LoVo (cell line): ENCODE data around the gene CUL9.

Source experiments
- DNase-seq: peaks from one replicate; pipeline ENCODE4 v3.0.0-alpha.2; 2016; ENCODE audit warnings: low spot score

Gene CUL9

GRCh38 chr6:43200541-43200940 is 18.5 kb downstream of the CUL9 start:
- no peak for DNase-seq

- DNase-seq, result no peak
Measured at GRCh38 chr6:43202451-43202850, 20.5 kb downstream of the CUL9 start.

GRCh38 chr6:43203029-43203717 is 21.2 kb downstream of the CUL9 start:
- no peak for DNase-seq

- no peak for DNase-seq
Measured at GRCh38 chr6:43203718-43204095, 21.7 kb downstream of the CUL9 start.

DNA sequence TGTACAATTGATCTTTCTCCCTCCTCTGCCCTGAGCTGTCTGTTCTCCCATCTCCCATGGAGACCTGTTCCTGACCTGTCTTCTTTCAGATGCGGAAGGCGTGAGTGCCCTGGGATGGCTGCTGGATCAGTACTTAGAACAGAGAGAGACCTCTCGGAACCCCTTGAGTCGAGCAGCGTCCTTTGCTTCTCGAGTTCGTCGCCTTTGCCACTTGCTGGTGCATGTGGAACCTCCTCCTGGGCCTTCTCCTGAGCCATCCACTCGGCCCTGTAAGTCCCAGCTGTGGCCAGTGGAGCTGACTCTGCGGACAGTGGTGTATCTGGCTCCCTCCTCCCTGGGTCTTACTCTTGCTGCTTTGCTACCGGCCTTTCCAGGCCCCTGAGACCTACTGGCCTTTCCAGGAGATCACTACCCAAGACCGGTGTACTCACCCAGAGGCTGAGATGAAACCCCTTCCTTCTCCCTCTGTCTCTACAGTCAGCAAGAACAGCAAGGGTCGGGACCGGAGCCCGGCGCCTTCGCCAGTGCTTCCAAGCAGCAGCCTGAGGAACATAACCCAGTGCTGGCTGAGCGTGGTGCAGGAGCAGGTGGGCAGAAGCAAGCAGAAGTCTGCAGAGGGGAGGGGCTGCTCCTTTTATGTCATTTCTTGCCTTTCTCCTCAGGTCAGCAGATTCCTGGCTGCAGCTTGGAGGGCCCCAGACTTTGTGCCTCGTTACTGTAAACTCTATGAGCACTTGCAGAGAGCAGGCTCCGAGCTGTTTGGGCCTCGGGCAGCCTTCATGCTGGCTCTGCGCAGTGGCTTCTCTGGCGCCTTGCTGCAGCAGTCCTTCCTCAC is 22.5 kb downstream of the CUL9 start:
- no peak for DNase-seq

DNA sequence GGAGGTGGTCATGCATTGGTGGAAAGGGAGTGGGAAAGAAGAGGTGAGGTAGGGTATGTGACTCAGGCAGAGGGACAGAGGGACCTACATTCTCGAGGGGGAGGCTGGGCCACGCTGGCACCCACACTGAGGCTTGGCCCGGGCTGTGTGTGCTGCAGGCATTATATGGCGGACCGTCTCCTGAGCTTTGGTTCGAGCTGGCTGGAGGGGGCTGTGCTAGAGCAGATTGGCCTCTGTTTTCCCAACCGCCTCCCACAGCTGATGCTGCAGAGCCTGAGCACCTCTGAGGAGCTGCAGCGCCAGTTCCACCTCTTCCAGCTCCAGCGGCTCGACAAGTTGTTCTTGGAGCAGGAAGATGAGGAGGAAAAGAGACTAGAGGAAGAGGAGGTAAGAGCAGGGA is 23.9 kb downstream of the CUL9 start:
- DNase-seq, result no peak

DNA sequence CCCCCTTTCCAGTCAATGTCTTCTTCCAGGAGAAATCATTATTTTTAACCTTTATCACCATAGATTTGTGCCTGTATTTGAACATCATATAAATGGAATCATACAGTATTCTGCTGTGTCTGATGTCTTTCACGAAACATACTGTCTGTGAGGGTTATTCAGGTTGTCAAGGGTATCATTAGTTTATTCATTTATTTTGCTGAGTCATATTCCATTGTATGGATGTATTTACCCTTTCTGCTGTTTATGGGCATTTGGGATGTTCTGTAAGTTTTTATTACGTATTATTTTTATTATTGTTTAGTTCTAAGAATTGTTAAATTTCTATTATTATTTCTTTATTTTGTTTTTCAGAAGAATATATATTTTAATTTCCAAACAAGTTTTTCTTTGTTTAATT is 25.3 kb downstream of the CUL9 start:
- no peak for DNase-seq

DNA sequence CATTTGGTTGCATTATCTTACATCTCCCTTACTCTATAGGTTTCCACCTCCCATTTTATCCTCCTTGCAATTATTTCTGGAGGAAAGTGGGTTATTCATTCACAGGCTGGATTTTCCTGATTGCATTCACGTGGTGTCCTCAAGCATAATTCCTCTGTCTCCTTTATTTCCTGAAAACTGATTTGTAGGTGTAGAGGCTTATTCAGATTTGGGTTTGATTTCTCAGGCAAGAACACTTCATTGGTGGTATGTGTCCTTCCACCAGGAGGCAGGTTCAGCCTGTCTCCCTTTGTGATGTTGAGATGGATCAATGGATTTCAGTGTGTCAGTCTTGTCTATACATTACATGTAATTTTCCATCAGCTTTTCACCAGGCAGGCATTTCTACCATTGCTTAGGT is 30.0 kb downstream of the CUL9 start:
- DNase-seq, result no peak

DNA sequence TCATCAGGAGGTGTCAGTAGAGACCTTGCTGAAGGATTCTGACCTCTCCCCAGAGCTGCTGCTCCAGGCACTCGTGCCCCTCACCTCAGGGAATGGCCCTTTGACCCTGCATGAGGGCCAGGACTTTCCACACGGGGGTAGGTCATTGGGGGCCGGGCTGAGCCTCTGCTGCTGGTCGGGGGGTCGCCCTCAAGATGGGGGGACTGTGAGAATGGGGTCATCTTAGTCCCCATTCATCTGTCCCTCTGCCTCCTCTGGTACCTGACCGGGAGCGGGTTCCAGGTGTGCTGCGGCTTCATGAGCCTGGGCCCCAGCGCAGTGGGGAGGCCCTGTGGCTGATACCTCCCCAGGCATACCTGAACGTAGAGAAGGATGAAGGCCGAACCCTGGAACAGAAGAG is 31.4 kb downstream of the CUL9 start:
- DNase-seq, result no peak

DNA sequence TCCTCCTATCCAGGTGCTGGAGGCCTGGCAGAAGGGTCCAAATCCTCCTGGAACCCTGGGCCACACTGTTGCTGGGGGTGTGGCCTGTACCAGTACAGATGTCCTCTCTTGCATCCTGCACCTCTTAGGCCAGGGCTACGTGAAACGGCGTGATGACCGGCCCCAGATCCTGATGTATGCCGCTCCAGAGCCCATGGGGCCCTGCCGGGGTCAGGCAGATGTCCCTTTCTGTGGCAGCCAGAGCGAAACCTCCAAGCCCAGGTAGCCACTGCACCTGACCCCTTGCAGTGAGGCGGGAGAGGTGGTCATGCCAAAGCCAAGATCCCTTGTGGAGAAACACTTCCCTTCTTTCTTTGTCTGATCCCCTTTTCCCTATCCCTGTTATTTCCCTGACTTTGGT is 33.1 kb downstream of the CUL9 start:
- no peak for DNase-seq

DNA sequence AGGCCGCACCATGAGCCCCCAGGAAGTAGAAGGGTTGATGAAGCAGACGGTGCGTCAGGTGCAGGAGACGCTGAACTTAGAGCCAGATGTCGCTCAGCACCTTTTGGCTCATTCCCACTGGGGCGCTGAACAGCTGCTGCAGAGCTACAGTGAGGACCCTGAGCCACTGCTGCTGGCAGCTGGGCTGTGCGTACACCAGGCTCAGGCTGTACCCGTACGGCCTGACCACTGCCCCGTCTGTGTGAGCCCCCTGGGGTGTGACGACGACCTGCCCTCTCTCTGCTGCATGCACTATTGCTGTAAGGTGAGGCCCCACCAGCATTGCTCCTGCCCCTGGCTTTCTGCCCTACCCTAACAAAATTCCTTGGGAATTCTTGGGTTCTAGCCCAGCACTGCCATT is 34.2 kb downstream of the CUL9 start:
- no peak for DNase-seq

DNA sequence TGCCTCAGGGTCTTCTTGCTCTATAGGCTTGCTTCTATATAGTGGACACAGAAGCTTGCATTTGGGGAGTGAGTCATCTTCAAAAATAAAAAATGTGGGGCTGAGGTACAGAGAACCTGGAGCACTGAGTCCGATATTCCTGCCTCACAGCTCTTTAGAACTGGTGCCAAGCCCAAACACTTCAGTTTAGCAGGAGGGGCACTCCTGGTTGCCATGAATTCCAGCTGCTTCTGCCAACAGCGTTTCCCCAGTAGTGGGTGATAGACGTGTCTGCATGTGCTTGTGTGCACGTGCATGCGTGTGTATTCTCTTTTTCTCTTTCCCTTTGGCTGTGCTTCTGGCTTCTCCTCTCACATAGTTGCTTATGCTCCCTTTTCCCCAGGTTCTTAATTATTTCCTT is 35.4 kb downstream of the CUL9 start:
- DNase-seq, result no peak

DNA sequence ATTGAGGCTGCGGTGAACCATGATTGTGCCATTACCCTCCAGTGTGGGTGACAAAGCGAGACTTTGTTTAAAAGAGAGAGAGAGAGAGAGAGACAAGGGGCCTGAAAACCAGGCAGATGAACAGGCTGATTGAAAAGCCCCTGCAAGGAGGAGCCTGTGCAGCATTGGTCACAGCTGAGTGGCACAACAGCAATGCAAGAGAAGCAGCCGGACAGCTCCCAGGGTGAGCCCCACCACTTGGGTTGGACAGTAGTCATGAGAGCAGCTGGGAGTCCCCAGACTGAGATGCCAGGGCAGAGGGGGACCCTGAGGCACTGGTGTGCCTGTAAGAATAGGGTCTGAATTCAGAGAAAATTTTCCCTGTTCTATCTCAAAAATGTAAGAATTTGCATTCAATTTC is 37.1 kb downstream of the CUL9 start:
- no peak for DNase-seq

DNA sequence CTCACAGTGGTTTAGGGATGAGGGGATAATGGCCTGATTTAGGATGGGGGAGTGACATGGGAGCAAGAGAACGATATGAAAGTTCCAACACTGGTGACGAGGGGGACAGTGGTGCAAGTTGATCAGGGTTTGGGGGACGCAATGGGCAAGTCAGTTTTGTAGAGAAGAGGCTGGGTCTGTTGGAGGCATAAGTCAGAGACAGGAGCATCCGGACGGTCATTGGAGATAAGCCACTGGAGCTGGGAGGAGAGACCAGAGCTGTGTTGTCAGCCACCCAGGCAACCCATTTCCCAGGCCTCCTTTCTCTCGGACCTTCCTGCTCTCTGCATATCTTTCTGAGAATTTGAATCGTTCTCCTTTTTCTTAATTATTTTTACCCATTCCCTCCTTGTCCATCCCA is 37.8 kb downstream of the CUL9 start:
- no peak for DNase-seq

DNA sequence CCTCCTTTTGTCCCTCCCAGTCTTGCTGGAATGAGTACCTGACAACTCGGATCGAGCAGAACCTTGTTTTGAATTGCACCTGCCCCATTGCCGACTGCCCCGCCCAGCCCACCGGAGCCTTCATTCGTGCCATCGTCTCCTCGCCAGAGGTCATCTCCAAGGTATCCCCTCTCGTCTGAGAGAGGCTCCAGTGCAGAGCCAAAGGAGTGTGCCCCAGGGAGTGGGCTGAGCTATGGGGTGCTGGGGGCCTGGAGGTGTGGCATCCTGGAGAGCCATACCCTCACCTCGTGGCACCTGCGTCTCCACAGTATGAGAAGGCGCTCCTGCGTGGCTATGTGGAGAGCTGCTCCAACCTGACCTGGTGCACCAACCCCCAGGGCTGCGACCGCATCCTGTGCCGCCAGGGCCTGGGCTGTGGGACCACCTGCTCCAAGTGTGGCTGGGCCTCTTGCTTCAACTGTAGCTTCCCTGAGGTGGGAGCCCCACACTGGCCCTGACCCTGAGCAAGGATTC is 38.5 kb downstream of the CUL9 start:
- DNase-seq, result no peak

DNA sequence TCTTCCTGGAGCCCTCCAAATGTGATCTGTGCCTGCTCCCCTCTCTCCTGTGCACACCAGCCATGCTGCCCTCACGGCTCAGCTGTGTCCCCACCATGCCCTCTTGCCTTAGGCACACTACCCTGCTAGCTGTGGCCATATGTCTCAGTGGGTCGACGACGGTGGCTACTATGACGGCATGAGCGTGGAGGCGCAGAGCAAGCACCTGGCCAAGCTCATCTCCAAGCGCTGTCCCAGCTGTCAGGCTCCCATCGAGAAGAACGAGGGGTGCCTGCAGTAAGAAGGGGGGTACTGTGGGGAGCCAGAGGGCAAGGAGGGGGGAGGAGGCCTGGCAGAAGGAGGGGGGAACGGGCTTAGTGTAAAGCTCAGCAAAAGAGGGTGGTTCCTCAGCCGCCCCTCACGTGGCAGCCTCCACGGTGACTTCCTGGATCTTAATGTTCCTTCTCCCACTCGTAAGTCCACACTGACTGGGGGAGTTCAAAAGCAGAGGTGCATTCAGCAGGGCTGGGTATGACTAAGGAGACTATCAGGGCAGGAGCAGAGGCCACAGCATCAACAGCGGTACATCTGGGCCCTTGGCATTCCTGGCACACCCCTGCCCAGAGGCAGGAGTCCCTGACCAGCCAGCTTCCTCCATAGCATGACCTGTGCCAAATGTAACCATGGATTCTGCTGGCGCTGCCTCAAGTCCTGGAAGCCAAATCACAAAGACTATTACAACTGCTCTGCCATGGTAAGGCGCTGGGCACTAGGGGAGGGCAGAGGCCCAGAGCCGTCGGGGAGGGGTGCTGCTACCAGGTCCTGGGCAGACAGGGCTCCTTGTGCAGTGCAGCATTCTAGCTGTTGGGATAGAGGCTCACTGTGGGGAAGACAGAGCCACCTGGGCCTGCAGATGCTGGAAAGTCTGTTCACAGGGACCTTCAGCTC is 39.3 kb downstream of the CUL9 start:
- no peak for DNase-seq

- no peak for DNase-seq
Measured at GRCh38 chr6:43222418-43223059, 40.5 kb downstream of the CUL9 start.

DNA sequence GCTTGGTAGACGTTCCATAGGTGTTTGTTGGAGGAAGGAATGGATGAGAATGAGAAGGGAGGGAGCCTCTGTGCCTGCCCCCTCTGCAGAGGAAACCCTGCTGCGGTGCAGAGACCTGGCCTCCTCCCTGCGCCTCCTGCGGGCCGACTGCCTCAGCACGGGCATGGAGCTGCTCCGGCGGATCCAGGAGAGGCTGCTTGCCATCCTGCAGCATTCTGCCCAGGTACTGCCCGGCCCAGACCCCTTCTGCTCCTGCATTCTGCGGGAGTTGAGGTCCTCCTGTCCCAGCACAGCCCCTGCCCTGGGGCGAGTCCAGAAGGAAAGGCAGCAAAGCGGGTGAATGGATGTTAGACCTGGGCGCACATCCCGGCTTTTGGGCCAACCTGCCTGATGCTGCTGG is 41.2 kb downstream of the CUL9 start:
- DNase-seq, result no peak

GRCh38 chr6:43226192-43226851 is 44.3 kb downstream of the CUL9 start:
- DNase-seq, result no peak

DNA sequence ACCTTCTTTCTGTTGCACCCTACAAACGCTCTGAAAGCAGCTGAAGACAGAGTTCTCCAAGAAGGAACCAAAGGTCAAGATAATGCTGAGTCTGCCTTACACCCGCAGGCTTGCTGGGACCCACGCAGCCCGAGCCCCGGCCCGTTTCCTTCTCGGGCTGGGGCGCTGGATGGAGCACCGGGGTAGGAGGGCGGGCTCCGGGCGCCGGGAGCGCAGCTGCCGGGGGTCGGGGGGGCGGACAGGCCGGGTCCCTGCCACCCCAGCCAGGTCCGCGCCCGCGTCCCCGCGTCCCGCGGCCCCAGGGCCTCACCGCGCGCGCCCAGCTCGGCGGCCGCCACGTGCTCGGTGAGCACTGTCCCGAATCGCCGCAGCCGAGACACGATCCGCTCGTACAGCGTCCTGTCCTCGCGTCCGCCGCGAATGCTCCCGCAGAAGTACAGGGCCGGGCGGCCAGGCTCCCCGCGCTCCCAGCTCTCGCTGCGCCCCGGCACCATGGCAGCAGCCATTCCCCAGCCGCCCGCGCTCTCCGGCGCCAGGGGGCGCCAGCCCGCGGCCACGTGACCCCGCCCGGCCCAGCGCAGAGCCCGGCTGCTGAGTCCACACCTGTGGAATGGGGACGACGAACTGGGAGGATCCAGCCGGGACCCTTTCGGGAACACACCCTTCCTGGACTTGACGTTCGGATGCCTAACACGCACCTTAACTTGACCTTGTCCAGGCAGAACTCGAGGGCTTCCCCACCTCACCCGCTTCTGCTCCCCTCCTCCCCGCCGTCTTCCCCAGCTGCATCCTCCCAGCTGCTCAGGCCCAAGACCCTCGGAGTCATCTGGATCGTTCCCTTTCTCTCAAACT is 47.2 kb downstream of the CUL9 start, which contains the start of gene DNPH1:
TSS of gene DNPH1 (minus strand) at position 531 of the 852 bp plus-strand sequence. CDS start at position 506, 25 bp downstream.
- peak; percentile 85 for DNase-seq
